ENCODE measurements around the gene CACNA1G.

The CACNA1G gene

DNA sequence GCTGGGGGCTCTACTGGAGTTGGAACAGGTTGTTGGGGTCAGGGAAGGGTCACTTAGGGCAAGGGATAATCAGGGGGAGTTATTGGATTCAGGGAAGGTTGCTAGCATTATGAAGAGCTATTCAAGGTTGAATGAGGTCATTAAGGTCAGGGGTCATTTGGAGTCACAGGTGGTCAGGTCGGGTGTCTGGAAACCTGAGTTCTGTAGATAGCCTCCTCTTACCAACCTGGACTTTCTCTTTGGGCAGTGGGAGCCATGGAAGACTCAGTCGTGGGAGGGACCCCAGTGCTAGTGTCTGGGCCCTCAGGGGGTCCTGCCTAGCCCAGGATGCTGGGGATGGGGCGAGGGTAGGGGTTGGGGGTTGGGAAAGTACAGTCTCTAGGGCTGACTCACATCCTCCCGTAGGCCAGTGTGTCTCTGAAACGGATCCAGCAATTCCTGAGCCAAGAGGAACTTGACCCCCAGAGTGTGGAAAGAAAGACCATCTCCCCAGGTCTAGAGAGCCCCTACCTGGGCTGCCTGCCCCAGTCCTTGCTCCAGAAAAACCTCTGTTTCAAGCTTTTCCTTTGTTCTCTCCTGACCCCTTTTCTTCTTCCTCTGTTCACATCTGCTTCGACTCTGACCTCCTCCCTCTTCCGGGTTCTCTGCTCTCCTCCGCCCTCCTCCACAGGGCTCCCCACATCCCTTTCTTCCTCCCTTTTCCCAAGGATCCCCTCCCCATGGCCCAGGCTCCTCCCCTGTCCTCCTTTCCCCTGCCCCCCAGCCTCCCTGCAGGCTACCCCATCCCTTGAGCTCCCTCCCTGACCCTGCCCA is 107.7 kb downstream of the CACNA1G start:
- DNase-seq (ENCODE audit: low read depth in 1 of 2, low spot score in 1 of 2), result no peak
- no peak for TF ChIP-seq JUND (IDR thresholded peaks at IDR 0.05; ENCODE audit: low read depth)
- in situ Hi-C loops (cut with HindIII; ENCODE audit: low pct_unique_long_range_greater_than_20kb, low sequenced_read_pairs), result no loop called here

DNA sequence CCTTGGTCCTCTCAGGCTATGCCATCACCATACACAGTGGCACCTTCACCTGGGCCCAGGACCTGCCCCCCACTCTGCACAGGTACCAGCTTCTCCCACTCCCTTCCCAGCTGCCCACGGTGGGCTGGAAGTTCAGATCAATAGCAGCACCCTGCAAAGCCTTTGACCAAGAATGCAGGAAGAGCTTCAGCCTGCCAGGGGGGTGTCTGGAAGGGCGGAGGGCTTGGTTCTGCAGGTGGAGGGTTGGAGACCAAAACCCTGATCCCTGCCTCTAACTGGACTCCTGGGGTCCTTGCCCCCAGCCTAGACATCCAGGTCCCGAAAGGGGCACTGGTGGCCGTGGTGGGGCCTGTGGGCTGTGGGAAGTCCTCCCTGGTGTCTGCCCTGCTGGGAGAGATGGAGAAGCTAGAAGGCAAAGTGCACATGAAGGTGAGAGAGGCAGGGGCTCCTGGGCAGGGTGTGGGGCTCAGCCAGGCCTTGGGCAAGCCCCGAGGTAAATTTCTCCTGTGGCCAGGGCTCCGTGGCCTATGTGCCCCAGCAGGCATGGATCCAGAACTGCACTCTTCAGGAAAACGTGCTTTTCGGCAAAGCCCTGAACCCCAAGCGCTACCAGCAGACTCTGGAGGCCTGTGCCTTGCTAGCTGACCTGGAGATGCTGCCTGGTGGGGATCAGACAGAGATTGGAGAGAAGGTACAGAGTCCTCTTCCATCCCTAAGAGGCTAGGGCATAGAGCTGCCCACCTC is 108.5 kb downstream of the CACNA1G start:
- DNase-seq (ENCODE audit: low read depth in 1 of 2, low spot score in 1 of 2), result no peak
- in situ Hi-C loops (cut with HindIII; ENCODE audit: low pct_unique_long_range_greater_than_20kb, low sequenced_read_pairs), result no loop called here
- TF ChIP-seq JUND (IDR thresholded peaks at IDR 0.05; ENCODE audit: low read depth), result no peak

DNA sequence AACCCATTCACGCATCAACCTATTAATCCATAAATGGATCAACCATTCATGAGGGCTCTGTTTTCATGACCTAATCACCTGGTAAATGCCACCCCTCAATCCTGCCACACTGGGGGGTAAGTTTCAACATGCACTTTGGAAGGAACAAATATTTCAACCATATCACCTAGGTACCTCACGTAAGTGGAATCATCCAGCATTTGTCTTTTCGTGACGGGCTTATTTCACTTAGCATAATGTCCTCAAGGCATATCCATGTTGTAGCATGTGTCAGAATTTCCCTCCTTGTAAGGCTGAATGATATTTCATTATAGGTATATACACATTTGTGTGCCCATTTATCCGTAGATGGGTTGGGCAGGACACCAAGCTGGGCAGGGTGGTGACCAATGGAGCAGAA is 111.6 kb downstream of the CACNA1G start:
- in situ Hi-C loops (cut with HindIII; ENCODE audit: low pct_unique_long_range_greater_than_20kb, low sequenced_read_pairs), result no loop called here
- DNase-seq (ENCODE audit: low read depth in 1 of 2, low spot score in 1 of 2), result no peak
- no peak for TF ChIP-seq JUND (IDR thresholded peaks at IDR 0.05; ENCODE audit: low read depth)

DNA sequence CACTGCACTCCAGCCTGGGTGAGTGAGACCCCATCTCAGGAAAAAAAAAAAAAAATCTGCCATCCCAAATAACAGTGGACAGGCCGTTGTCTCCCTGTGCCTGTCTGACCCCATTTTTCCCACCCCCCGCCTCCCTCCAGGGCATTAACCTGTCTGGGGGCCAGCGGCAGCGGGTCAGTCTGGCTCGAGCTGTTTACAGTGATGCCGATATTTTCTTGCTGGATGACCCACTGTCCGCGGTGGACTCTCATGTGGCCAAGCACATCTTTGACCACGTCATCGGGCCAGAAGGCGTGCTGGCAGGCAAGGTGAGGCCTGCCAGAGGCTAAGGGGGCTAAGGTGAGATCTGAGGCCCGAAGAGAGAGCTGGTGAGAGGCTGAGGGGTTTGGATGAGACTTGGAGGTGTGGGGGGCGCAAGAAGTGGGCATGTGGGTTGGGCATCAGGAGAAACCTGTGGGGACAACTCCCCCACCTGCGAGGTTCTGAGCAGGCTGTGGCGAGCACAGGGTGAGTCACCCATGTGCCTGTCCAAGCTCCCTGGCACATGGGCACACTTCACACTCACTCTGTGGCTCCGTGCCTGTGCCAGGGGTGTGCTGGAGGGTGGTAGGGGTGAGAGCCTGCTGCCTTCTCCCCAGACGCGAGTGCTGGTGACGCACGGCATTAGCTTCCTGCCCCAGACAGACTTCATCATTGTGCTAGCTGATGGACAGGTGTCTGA is 112.5 kb downstream of the CACNA1G start:
- in situ Hi-C loops (cut with HindIII; ENCODE audit: low pct_unique_long_range_greater_than_20kb, low sequenced_read_pairs), result no loop called here
- TF ChIP-seq JUND (IDR thresholded peaks at IDR 0.05; ENCODE audit: low read depth), result no peak
- DNase-seq (ENCODE audit: low read depth in 1 of 2, low spot score in 1 of 2), result no peak

DNA sequence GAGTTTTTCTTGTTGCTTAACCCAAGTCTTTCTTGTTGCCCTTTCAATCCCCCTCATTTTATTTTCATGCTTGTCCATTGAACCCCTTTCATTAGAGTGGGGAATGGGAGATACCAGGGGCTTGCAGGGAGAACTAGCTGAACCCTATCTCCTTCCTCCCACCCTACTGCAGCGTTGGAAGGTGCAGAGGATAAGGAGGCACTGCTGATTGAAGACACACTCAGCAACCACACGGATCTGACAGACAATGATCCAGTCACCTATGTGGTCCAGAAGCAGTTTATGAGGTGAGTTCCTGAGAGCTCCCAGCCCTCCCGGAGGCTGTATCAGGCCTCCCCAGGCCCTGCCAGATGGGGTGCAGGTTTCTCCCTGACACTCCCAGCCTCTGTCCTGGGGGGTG is 114.7 kb downstream of the CACNA1G start:
- DNase-seq (ENCODE audit: low read depth in 1 of 2, low spot score in 1 of 2), result no peak
- TF ChIP-seq JUND (IDR thresholded peaks at IDR 0.05; ENCODE audit: low read depth), result no peak
- in situ Hi-C loops (cut with HindIII; ENCODE audit: low pct_unique_long_range_greater_than_20kb, low sequenced_read_pairs), result no loop called here

DNA sequence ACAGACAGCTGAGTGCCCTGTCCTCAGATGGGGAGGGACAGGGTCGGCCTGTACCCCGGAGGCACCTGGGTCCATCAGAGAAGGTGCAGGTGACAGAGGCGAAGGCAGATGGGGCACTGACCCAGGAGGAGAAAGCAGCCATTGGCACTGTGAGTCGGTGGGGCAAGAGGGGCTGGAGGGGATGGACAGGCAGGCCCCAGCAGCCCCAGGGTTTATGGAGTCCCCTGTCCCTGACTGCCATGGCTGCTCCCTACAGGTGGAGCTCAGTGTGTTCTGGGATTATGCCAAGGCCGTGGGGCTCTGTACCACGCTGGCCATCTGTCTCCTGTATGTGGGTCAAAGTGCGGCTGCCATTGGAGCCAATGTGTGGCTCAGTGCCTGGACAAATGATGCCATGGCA is 115.1 kb downstream of the CACNA1G start:
- in situ Hi-C loops (cut with HindIII; ENCODE audit: low pct_unique_long_range_greater_than_20kb, low sequenced_read_pairs), result no loop called here
- TF ChIP-seq JUND (IDR thresholded peaks at IDR 0.05; ENCODE audit: low read depth), result no peak
- DNase-seq (ENCODE audit: low read depth in 1 of 2, low spot score in 1 of 2), result no peak

DNA sequence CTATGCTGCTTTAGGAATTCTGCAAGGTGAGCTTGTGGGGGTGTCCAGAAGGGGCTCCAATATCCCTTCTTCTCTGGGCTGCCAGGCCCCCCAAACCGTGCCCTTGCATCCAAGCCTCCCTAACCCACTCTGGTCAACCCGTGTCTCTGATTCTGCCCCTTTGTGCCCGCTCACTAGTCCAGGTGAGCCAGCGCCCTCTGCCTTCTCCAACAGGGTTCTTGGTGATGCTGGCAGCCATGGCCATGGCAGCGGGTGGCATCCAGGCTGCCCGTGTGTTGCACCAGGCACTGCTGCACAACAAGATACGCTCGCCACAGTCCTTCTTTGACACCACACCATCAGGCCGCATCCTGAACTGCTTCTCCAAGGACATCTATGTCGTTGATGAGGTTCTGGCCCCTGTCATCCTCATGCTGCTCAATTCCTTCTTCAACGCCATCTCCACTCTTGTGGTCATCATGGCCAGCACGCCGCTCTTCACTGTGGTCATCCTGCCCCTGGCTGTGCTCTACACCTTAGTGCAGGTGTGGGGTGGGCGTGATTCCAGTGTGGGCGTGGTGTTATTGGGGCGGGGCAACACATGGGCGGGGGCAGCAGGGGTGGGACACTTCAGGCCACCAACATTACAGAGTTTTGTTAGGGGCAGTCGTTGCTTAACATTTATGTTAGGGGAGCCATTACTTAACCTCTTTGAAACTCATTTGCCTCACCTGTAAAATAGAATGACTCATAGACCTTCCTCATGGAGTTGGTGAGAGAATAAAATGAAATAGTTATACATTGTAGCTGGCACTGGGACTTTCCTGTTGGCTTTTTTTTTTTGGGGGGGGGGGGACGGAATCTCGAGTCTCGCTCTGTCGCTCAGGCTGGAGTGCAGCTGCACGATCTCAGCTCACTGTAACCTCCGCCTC is 115.8 kb downstream of the CACNA1G start:
- no peak for DNase-seq (ENCODE audit: low read depth in 1 of 2, low spot score in 1 of 2)
- in situ Hi-C loops (cut with HindIII; ENCODE audit: low pct_unique_long_range_greater_than_20kb, low sequenced_read_pairs), result no loop called here
- no peak for TF ChIP-seq JUND (IDR thresholded peaks at IDR 0.05; ENCODE audit: low read depth)
